NCI-H1092 treated with DMSO at 0.1 percent for 48 hours (cell line): ENCODE measurements around the gene TMEM14C.
"Not testable (repeated sequence)": the region's sequence is repeated elsewhere in the genome, so short reads cannot be mapped to it uniquely, and the experiment has no call there.

ENCODE experiments used
- DNase-seq: peaks from one replicate; lab custom pipeline; 2025; lab: John Stamatoyannopoulos, UW

Gene TMEM14C

DNA sequence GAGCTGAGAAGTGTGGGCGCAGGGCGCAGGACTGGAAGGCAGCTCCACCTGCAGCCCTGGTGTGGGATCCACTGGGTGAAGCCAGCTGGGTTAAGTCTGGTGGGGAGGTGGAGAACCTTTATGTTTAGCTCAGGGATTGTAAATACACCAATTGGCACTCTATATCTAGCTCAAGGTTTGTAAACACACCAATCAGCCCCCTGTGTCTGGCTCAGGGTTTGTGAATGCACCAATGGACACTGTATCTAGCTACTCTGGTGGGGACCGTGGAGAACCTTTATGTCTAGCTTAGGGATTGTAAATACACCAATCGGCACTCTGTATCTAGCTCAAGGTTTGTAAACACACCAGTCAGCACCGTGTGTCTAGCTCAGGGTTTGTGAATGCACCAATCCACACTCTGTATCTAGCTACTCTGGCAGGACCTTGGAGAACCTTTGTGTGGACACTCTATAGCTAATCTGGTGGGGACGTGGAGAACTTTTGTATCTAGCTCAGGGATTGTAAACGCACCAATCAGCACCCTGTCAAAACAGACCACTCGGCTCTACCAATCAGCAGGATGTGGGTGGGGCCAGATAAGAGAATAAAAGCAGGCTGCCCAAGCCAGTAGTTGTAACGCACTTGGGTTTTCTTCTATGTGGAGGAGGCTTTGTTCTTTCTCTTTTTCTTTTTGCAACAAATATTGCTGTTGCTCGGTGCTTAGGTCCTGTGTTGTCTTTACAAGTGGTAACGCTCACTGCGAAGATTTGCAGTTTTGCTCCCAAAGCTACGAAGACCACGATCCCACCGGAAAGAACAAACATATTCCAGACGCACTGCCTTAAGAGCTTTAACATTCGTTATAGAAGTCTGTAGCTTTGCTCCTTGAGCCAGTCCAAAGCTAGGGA lies 1.7 kb upstream of the TMEM14C start:
- peak; percentile 1 for DNase-seq

DNA sequence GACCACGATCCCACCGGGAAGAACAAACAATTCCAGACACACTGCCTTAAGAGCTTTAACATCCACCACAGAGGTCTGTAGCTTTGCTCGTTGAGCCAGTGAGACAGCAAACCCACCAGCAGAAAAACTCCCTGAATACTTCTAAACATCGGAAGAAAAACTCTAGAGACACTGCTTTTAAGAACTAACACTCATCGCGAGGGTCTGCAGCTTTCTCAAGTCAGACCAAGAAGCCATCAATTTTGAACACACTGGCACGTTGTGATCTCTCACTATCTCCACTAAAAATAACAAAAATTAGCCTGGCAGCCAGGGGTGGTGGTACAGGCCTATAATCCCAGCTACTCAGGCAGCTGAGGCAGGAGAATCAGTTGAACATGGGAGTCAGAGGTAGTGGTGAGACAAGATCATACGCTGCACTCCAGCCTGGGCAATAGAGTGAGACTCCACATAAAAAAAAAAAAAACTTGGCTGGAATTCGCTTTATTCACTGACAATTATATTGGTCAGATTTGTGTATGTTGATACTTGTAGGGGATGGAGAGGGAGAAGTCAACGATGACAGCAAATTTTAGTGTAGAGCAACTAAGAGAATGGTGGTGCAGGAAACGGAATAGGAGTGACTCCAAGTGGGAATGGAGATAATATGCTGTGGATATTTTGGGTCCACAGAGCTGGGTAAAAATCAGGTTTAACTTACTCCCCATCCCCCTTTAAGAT lies 860 bp upstream of the TMEM14C start:
- DNase-seq = no peak

DNA sequence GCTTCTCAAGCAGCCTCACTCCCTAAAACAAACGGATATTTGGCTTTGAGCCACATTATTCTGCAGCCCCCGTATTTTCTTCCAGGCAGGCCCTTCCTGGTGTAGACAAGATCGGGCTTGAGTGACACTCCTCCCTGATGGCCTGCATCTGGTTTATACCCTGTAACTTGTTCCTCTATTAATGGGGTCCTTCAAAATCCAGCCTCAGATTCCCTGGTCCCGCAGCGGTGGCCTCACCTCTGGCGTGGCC lies 375 bp upstream of the TMEM14C start:
- no peak for DNase-seq

DNA sequence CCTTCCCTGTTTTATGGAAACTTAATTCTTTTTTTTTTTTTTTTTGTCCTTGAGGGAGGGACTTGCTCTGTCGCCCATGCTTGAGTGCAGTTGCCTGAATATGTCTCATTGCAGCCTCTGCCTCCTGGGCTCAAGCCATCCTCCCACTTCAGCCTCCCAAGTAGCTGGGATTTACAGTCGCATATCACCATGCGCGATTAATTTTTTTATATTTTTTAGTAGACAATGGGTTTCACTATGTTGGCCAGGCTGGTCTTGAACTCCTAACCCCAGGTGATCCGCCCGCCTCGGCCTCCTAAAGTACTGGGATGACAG lies 654 bp downstream of the TMEM14C start:
- no peak for DNase-seq

DNA sequence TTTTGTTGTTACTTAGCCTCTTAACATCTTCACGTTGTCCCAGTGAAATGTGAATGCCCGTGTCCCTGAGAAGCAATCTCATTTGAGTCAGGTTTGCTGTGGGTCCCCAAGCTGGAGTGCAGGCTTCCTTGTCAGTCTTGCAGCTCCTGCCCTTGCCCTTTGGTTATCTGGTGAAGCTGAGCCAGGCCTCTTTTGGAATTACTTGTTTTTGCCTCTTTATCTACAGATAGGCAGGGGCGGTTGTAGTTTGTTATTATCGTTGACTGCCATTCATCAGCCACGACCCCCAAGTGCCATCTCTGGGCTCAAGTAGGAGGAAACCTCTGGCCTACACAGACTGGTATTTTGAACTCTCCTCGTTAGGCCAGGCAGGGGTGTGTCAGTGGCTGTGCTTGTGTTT lies 2.2 kb downstream of the TMEM14C start:
- no peak for DNase-seq

DNA sequence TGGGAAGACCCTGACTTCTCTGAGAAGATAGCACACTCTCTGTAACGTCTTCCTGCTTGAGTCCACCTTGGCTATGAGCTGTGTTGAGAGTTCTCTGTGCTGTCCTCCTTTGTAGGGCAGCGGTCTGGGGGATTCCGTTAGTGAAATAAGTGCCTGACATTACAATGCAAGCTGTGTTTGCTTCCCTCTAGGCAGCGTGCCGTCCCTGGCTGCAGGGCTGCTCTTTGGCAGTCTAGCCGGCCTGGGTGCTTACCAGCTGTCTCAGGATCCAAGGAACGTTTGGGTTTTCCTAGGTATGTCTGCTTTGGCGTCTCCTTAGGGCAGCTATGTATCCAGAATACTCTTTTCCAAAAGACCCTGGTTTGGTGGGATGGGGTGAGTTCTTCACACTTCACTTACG lies 2.8 kb downstream of the TMEM14C start:
- no peak for DNase-seq

DNA sequence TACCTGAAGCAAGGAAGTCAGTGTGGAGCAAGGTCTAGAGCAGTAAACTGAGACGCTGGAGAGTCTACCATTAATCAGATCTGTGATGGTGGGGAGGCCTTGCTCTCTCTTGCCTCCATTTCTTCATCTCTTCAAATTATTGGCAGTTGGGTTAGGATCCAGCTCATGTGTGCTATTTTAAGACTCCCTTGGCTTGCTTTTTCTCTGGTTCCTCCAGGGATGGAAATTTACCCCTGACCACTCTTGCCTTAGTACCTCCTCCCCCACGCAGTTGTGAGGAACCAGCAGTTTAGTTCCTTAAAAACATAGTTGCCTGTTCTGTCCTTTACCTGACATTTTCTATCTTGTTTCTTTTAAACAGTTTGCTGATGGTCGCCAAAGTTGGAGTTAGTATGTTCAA lies 7.4 kb downstream of the TMEM14C start:
- DNase-seq = no peak

DNA sequence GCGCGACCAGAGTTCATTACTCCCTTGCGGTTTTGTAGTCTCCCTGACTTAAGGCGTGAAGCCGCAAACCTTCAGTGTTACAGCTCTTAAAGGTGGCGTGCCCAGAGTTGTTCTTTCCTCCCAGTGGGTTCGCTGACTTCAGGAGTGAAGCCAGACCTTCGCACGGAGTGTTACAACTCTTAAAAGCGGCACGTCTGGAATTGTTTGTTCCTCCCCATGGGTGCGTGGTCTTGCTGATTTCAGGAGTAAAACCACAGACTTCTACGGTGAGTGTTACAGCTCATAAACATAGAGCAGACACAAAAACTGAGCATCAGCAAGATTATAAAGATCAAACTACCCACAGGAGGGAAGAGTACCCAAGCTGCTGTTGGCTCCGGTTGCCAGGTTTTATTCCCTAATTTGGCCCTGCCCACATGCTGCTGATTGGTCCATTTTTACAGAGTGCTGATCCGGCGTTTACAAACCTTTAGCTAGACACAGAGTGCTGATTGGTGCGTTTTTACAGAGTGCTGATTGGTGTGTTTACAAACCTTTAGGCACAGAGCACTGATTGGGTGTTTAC lies 10.4 kb downstream of the TMEM14C start:
- DNase-seq = no peak

DNA sequence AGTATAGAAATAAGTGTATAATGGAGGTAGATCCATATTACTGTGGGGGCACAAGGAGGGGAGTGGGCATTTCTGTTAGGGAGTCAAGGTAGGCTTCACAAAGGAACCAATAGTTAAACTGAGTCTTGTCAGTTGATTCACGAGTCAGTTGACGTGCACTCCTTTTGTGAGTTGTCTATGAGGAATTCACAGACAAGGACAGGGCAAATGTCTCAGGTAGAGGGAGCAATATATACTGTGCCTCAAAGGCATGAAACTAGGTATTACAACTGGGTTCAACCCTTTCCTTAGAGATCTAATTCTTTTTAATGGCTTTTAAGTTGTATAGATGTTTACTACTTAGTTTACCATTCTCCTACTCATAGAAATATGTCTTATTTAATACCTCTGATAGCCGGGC lies 11.0 kb downstream of the TMEM14C start:
- no peak for DNase-seq

DNA sequence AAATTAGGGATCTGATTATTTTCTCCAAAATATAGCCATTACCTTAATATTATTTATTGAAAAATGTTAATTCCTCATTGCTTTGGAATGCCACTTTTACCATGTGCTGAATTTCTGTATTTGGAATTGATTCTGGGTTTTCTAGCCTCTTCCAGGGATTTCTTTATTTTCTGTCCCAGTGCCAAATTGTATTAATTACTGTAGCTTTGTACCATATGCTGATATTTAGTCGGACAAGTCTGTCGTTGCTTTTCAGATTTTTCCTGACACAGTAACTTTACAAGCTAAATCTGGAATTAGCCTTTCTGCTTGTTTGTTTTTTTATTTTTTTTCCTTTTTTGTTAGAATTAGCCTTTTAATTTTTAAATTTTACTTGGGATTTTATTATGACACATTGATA lies 13.9 kb downstream of the TMEM14C start:
- DNase-seq = no peak

DNA sequence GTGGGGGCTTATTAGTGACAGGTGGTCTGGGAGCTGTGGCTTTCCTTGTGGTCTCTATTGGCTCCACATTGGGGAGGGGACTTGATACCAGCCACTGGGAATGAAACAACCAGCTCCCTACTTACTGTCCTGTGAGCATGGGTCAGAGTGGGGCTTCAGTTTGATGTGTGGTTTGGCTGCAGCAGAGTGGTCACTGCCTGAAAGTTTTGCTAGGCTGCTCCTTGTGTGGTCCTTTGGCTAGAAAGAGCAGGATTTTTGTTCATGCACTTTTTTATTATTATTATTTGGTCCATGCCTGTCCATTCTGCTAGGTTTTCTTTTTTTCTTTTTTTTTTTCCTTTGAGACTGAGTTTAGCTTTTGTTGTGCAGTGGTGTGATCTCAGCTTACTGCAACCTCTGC lies 17.2 kb downstream of the TMEM14C start:
- no peak for DNase-seq

DNA sequence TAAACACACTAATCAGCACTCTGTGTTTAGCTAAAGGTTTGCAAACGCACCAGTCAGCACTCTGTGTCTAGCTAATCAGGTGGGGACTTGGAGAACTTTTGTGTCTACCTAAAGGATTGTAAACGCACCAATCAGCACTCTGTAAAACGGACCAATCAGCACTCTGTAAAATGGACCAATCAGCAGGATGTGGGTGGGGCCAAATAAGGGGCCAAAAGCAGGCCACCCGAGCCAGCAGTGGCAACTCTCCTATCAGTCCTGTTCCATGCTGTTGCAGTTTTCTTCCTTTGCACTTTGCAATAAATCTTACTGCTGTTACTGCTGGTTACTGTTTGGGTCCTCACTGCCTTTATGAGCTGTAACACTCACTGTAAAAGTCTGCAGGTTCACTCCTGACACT lies 18.8 kb downstream of the TMEM14C start:
- DNase-seq = not testable (repeated sequence)

DNA sequence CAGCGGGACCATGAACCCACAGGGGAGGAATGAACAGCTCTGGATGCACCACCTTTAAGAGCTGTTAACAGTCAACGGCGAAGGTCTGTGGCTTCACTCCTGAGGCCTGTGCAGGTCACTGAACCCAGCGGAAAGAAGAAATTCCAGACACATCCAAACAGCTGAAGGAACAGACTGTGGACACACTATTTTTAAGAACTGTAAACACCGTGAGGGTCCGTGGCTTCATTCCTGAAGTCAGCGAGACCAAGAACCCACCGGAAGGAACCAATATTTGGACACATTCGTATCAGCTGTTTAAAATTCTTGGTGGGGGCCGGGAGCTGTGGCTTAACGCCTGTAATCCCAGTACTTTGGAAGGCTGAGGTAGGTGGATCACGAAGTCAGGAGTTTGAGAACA lies 19.4 kb downstream of the TMEM14C start:
- DNase-seq = no peak

DNA sequence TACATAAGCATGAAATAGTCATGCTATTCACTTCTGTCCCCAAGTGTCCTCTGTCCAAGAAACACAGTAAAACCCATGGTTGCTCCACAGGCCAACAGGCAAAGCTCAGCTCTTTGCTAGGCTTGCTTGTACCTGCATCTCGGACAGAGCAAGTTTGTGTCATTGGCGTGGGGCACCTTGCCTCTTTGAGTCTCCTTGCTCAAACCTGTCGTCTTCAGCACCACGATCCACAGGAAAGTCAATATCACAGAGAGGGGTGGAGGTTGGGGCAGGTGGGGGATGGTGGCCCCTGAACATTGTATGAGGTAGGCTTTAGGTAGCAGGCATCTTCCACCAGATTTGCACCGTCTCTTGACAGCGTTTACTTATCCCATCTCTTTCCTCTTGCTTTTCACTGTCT lies 20.6 kb downstream of the TMEM14C start:
- no peak for DNase-seq

DNA sequence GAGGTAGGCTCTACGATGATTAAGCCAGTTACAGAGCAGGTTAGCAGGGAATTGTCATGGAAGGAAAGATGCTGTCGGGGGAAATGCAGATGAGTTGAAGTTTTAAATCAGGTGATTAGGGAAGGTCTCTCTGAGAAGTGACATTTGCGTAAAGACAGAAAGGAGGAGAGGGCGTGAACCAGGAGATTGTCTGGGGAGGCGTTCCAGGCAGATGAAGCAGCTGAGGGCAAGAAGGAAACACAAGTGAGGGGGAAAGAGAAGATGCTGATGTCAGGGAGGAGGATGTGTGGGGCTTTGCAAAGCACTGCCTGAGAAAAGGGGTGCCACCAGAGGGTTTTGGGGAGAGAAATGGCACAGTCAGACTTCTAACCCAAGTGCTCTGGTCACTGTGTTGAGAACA lies 22.2 kb downstream of the TMEM14C start:
- DNase-seq = no peak

DNA sequence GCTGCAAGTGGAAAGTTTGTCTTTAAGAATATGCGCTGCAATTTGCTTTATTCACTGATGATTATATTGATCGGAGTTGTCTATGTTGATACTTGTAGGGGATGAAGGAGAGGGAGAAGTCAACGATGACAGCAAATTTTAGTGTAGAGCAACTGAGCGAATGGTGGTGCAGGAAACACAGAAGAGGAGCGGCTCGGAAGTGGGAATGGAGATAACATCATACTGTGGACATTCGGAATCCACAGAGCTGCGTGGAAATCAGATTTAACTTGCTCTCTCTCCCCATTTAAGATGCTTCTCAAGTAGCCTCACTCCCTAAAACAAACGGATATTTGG lies 24.0 kb downstream of the TMEM14C start:
- no peak for DNase-seq

DNA sequence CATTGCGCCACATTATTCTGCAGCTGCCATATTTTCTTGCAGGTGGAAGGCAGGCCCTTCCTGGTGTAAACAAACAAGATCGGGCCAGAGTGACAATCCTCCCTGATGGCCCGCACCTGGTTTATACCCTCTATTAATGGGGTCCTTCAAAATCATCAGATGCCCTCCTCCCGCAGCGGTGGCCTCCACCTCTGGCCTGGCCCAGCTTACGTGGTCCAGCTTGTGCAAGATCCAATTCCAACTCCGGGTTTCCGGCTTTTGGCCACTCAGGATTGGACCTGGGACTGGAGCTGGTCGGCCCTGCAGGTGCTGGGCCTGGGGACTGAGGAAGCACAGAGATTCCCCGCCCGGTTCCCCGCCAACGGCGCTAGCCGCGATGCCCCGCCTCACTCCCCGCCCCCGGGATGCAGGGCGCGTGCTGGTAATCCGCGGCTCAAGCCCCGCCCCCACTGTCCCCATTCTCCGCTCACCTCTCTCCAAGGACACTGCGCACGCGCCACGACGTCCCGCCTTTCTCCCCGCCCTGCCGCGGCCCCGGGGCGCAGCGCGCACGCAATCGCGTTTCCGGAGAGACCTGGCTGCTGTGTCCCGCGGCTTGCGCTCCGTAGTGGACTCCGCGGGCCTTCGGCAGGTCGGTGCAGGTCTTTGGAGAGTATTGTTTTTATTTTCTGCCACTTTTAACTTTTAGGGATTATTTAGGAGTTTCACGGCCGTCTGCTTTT lies 24.5 kb downstream of the TMEM14C start, which contains the start of gene TMEM14B:
TMEM14B (plus strand) TSS at position 555 of the 722 bp plus-strand sequence. CDS start 1,441 bp downstream, outside the sequence.
- peak; percentile 89 for DNase-seq

DNA sequence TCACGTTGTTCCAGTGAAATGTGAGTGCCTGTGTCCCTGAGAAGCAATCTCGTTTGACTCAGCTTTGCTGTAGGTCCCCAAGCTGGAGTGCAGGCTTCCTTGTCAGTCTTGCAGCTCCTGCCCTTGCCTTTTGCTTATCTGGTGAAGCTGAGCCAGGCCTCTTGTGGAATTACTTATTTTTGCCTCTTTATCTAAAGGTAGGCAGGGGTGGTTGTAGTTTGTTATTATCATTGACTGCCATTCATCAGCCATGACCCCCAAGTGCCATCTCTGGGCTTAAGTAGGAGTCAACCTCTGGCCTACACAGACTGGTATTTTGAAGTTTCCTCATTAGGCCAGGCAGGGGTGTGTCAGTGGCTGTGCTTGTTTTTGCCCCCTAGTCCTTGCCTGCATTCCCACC lies 26.9 kb downstream of the TMEM14C start:
- DNase-seq = no peak

DNA sequence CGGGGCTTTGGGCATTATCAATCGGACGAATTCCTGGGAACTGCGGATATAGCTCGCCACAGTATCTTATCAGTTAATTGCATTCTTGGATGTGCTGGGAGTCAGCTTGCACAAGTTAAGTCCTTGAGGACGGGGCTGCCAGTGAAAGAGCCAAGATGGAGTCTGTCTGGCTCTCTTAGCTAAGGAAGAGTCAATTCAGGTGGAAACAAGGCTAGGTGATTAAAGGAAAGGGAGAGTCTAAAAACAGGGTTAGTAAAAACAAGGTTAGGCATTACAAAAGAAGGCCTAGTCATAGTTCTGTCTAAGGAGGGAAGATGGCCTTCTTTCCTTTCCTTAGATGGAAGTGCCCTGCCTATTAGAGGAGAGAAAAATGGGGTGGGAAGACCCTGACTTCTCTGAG lies 27.7 kb downstream of the TMEM14C start:
- DNase-seq = not testable (repeated sequence)

DNA sequence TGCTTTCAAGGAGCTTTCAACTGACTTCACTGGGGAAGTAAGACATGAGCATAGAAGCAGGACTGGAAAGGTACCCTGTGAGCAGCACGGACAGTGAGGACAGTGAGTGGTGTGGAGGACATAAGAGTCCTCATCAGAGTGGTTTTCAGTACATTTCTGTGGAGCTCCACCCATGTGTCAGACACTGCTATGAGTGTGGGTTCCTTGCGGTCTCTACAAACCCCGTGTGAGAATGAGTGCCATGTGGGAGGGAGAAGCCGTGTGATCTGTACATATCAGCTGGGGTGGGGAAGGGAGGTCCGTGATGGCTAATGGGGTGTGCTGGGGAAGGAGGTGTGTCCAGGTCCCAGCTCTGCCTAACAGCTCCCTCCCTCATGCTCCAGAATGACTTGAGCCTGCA lies 28.9 kb downstream of the TMEM14C start:
- DNase-seq = not testable (repeated sequence)

DNA sequence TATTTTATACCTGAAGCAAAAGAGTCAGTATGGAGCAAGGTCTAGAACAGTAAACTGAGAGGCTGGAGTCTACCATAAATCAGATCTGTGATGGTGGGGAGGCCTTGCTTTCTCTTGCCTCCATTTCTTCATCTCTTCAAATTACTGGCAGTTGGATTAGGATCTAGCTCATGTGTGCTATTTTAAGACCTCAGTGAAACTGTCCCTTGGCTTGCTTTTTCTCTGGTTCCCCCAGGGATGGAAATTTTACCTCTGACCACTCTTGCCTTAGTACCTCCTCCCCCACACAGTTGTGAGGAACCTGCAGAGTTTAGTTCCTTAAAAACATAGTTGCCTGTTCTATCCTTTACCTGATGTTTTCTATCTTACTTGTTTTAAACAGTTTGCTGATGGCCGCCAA lies 33.2 kb downstream of the TMEM14C start:
- no peak for DNase-seq

DNA sequence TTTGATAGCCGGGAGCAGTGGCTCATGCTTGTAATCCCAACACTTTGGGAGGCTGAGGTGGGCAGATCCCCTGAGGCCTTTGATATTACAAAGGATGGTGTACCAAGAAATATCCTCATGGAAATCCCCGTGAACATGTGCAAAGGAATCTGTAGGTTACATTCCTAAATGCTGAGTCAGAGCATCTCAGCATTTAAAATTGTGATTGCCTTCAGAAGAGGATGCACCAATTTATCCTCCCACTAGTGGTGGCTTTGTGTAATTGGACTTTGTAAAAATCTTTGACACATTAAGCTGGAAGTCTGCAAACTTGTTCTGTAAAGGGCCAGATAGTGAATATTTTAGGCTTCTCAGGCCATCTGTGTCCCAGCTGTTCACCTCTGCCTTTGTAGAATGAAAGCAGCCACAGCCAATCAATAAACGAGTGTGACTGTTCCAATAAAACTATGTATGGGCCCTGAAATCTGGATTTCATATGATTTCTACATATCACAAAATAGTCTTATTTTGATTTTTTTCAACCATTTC lies 36.5 kb downstream of the TMEM14C start:
- no peak for DNase-seq

DNA sequence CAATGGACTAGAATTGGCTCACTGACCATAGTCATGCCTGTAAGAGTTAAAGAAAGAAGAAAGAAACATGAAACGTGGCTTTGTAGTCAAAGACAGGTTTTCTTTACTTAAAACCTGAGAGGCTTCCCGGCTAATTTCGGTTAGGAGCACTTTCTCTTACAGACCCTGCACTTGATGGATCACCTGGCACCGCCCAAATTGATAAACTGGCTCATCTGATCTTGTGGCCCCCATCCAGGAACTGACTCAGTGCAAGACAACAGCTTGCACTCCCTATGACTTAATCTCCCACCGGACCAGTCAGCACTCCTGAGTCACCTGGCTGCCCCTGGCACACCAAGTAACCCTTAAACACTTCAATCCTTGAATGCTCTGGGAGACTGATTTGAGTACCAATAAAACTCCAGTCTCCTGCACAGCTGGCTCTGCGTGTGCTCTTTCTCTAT lies 37.0 kb downstream of the TMEM14C start:
- DNase-seq = no peak
